Measurements from ENCODE around the gene EED. TPM values are rescaled to one million over a fixed set of nuclear protein-coding genes. Genes with fewer than 3 reads are reported as not detected.
"Not testable (repeated sequence)": the region's sequence is repeated elsewhere in the genome, so short reads cannot be mapped to it uniquely, and the experiment has no call there.

Gene EED
- total RNA-seq, 1 experiment from 2014 or later = 59.6 TPM

- Histone ChIP-seq H3K27ac (no peak overlapping the region), H3K9me3 (replicated peaks) (no peaks in the 10 kb centered on the region), H3K27me3 (no peaks in the 10 kb centered on the region), H3K4me1 (no peaks in the 10 kb centered on the region), H3K36me3 (peaks cover 55% of the 10 kb centered on the region), H3K4me3 (no peak overlapping the region)
- DNase-seq = no peak
Observed at GRCh38 chr11:86278226-86278625, 33.7 kb downstream of the EED start.

- no peak overlapping the region for H3K27ac ChIP-seq
- peaks cover 54% of the 10 kb centered on the region for H3K36me3 ChIP-seq
- H3K9me3 ChIP-seq (replicated peaks) = no peaks in the 10 kb centered on the region
- no peak for DNase-seq
- no peaks in the 10 kb centered on the region for H3K4me1 ChIP-seq
- no peak overlapping the region for H3K4me3 ChIP-seq
- no peaks in the 10 kb centered on the region for H3K27me3 ChIP-seq
Observed at GRCh38 chr11:86279747-86280146, 35.2 kb downstream of the EED start.

- H3K27me3 ChIP-seq = no peaks in the 10 kb centered on the region
- no peaks in the 10 kb centered on the region for H3K9me3 ChIP-seq (replicated peaks)
- no peak for DNase-seq
- H3K4me1 ChIP-seq = 0 out of 2 replicates have a peak, but pooled peaks cover 2% of the 10 kb centered on the region
- H3K36me3 ChIP-seq = peaks cover 9% of the 10 kb centered on the region
- H3K4me3 ChIP-seq = no peak overlapping the region
- H3K27ac ChIP-seq = no peak overlapping the region
Observed at GRCh38 chr11:86287468-86287796, 42.9 kb downstream of the EED start.

GRCh38 chr11:86288776-86289507, 44.4 kb downstream of the EED start:
- H3K27ac ChIP-seq = no peak overlapping the region
- peaks cover 7% of the 10 kb centered on the region for H3K36me3 ChIP-seq
- peak in 1 of 2 experiments; percentile 18 for DNase-seq

GRCh38 chr11:86289508-86290280, 45.1 kb downstream of the EED start:
- H3K4me1 ChIP-seq; H3K9me3 ChIP-seq (replicated peaks); H3K27ac ChIP-seq; H3K4me3 ChIP-seq; H3K36me3 ChIP-seq; H3K27me3 ChIP-seq; DNase-seq: not testable (repeated sequence)

More at GRCh38 chr11:86288776-86289507, 44.4 kb downstream of the EED start:
- no peaks in the 10 kb centered on the region for H3K27me3 ChIP-seq
- H3K4me3 ChIP-seq = no peak overlapping the region
- H3K9me3 ChIP-seq (replicated peaks) = no peaks in the 10 kb centered on the region
- H3K4me1 ChIP-seq = 0 out of 2 replicates have a peak, but pooled peaks cover 2% of the 10 kb centered on the region

- peak; percentile 53 to 85 for DNase-seq
- H3K27ac ChIP-seq = no peak overlapping the region
- H3K4me1 ChIP-seq = 0 out of 2 replicates have a peak, but pooled peaks cover 2% of the 10 kb centered on the region
- H3K27me3 ChIP-seq = no peaks in the 10 kb centered on the region
- H3K9me3 ChIP-seq (replicated peaks) = no peaks in the 10 kb centered on the region
- no peak overlapping the region for H3K4me3 ChIP-seq
- no peaks in the 10 kb centered on the region for H3K36me3 ChIP-seq
Observed at GRCh38 chr11:86291466-86292262, 47.1 kb downstream of the EED start.

- no peaks in the 10 kb centered on the region for H3K9me3 ChIP-seq (replicated peaks)
- no peak overlapping the region for H3K4me3 ChIP-seq
- no peak for DNase-seq
- no peaks in the 10 kb centered on the region for H3K27me3 ChIP-seq
- no peak overlapping the region for H3K27ac ChIP-seq
- no peaks in the 10 kb centered on the region for H3K36me3 ChIP-seq
- 0 out of 2 replicates have a peak, but pooled peaks cover 2% of the 10 kb centered on the region for H3K4me1 ChIP-seq
Observed at GRCh38 chr11:86292912-86293616, 48.5 kb downstream of the EED start.

- Histone ChIP-seq H3K27me3 (no peaks in the 10 kb centered on the region), H3K4me3 (no peak overlapping the region), H3K9me3 (replicated peaks) (no peaks in the 10 kb centered on the region), H3K4me1 (0 out of 2 replicates have a peak, but pooled peaks cover 2% of the 10 kb centered on the region), H3K27ac (no peak overlapping the region), H3K36me3 (no peaks in the 10 kb centered on the region)
- DNase-seq = no peak
Observed at GRCh38 chr11:86294026-86294425, 49.5 kb downstream of the EED start.

- no peaks in the 10 kb centered on the region for H3K9me3 ChIP-seq (replicated peaks)
- H3K36me3 ChIP-seq = peaks cover 8% of the 10 kb centered on the region; the same call in 1 of the 2 replicates
- peaks cover 5% of the 10 kb centered on the region; the same call in 1 of the 2 replicates for H3K4me1 ChIP-seq
- H3K27me3 ChIP-seq = no peaks in the 10 kb centered on the region
- H3K4me3 ChIP-seq = peak overlapping the region; percentile 90
- DNase-seq = no peak
- peak overlapping the region; percentile 79 for H3K27ac ChIP-seq
Observed at GRCh38 chr11:86301742-86302091, 57.2 kb downstream of the EED start.

GRCh38 chr11:86302092-86302793, 57.7 kb downstream of the EED start, which contains the start of gene HIKESHI:
TSS of gene HIKESHI (plus strand) at chr11:86302240. CDS start at chr11:86302449, 209 bp downstream.
- H3K27me3 ChIP-seq = no peaks in the 10 kb centered on the region
- H3K9me3 ChIP-seq (replicated peaks) = no peaks in the 10 kb centered on the region
- H3K36me3 ChIP-seq = peaks cover 8% of the 10 kb centered on the region; the same call in 1 of the 2 replicates
- peak; percentile 100 for DNase-seq
- H3K27ac ChIP-seq = peak within 1 kb of the TSS; percentile 79
- peaks cover 5% of the 10 kb centered on the region; the same call in 1 of the 2 replicates for H3K4me1 ChIP-seq
- H3K4me3 ChIP-seq = peak within 1 kb of the TSS; percentile 90

- no peaks in the 10 kb centered on the region for H3K9me3 ChIP-seq (replicated peaks)
- no peak overlapping the region for H3K27ac ChIP-seq
- no peaks in the 10 kb centered on the region for H3K27me3 ChIP-seq
- peak overlapping the region; percentile 90 for H3K4me3 ChIP-seq
- DNase-seq = peak in 1 of 2 experiments; percentile 27
- peaks cover 5% of the 10 kb centered on the region; the same call in 1 of the 2 replicates for H3K4me1 ChIP-seq
- peaks cover 9% of the 10 kb centered on the region for H3K36me3 ChIP-seq
Observed at GRCh38 chr11:86303257-86303656, 58.7 kb downstream of the EED start.

GRCh38 chr11:86308710-86309109, 64.2 kb downstream of the EED start:
- DNase-seq; H3K4me3 ChIP-seq; H3K4me1 ChIP-seq; H3K27ac ChIP-seq; H3K9me3 ChIP-seq (replicated peaks); H3K27me3 ChIP-seq: not testable (repeated sequence)
- H3K36me3 ChIP-seq = peaks cover 30% of the 10 kb centered on the region

GRCh38 chr11:86313793-86314192, 69.2 kb downstream of the EED start:
- no peaks in the 10 kb centered on the region for H3K27me3 ChIP-seq
- DNase-seq = no peak
- peaks cover 4% of the 10 kb centered on the region; the same call in 1 of the 2 replicates for H3K4me1 ChIP-seq
- no peak overlapping the region for H3K4me3 ChIP-seq
- H3K36me3 ChIP-seq = peaks cover 38% of the 10 kb centered on the region
- no peak overlapping the region for H3K27ac ChIP-seq
- H3K9me3 ChIP-seq (replicated peaks) = peaks cover 3% of the 10 kb centered on the region; the same call in 1 of the 2 replicates

Measured in SJCRH30 (cell line).